Measurements from ENCODE around the gene ZNF738.
"Not testable (repeated sequence)": the region's sequence is repeated elsewhere in the genome, so short reads cannot be mapped to it uniquely, and the experiment has no call there.

ZNF738 gene

DNA sequence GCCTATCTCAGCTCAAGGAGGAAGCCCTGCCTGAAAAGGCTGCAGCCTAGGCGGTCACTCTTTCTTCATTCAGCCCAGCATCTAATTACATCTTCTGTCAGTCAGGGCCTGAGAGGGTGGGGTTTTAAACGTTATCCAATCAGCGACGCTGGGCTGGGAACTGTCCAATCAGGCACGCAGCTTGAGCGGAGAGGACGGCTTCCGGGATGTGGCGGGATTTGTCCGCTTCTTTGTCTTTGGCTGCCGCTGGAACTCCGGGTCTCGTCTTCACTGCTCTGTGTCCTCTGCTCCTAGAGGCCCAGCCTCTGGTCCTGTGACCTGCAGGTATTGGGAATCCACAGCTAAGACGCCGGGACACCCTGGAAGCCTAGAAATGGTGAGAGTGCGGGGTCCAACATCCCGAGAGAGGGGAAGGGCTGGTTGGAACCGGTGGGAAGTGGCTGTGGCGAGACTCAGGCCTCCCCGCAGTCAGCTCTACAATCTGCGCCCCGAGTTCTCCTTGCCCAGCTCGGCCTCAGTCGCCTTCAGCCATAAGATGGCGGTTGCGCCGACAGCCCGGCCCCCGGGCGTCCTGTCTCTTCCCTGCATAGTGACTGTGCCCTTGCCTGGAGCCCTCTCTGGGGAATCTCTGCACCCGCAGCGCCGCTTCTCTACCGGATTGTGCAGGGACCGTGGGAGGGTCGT, at the start of gene ZNF738:
Gene ZNF738, plus strand, starts transcription at position 233 of the 684 bp plus-strand sequence. Its CDS starts 141 bp downstream, at position 374.
- H3K36me3 ChIP-seq (ENCODE audit: insufficient read depth, low read length): peaks cover 37% of the 10 kb centered on the region
- H3K4me3 ChIP-seq: peak within 1 kb of the TSS; percentile 94
- H3K9me3 ChIP-seq (ENCODE audit: low read depth, low read length): peaks cover 2% of the 10 kb centered on the region
- peak; percentile 72 for DNase-seq (ENCODE audit: low read depth, low spot score)
- TF ChIP-seq POLR2AphosphoS5 (IDR thresholded peaks at IDR 0.05; ENCODE audit: borderline replicate concordance, low read depth, low read length) (peak; percentile 74), FOXP2 (optimal IDR thresholded peaks at IDR 0.05; ENCODE audit: control extremely low read depth, extremely low read length, insufficient read depth) (no peak)
- peak within 1 kb of the TSS; percentile 67 for H3K27ac ChIP-seq
- peak within 1 kb of the TSS; percentile 93 for H3K9ac ChIP-seq (ENCODE audit: insufficient read length)

DNA sequence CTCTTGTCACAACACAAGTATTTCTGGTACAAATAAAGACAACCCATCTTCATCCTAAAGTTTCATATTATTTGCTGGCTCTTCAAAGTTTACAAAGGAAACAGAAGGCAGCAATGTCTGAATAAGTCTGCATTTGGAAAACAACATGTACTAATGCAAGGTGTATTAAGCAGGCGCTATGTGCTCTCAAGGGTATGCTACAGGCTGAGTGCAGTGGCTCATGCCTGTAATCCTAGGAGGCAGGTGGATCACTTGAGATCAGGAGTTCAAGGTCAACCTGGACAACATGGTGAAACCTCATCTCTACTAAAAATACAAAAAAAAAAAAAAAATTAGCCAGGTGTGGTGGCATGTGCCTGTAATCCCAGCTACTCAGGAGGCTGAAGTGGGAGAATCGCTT, 46.0 kb upstream of the ZNF738 start:
- H3K27ac ChIP-seq; H3K9ac ChIP-seq (ENCODE audit: insufficient read length); H3K9me3 ChIP-seq (ENCODE audit: low read depth, low read length); DNase-seq (ENCODE audit: low read depth, low spot score); H3K4me3 ChIP-seq: not testable (repeated sequence)
- peaks cover 17% of the 10 kb centered on the region for H3K36me3 ChIP-seq (ENCODE audit: insufficient read depth, low read length)

DNA sequence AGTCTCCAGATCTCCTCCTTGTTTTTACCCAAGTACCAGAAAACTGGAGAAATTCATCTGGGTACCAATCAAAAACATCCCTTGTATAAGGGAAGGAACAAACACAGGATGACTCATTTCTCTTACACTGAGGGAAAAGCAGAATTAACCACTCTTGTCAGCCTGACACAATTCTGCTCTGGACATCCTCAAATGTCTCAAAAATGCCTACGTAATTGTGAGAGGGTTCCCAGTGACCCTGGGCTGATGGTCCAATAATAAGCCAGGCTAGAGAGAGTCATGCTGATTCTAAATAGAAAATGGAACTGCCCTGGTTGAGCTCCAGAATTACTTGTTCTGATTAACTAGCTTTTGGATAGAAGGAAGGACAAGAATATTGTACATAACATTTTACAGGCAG, 44.1 kb upstream of the ZNF738 start:
- no peak overlapping the region for H3K27ac ChIP-seq
- TF ChIP-seq EZH2 (IDR thresholded peaks at IDR 0.05): no peak
- TF ChIP-seq FOXP2 (optimal IDR thresholded peaks at IDR 0.05; ENCODE audit: control extremely low read depth, extremely low read length, insufficient read depth): no peak
- no peak for TF ChIP-seq POLR2AphosphoS5 (IDR thresholded peaks at IDR 0.05; ENCODE audit: borderline replicate concordance, low read depth, low read length)

DNA sequence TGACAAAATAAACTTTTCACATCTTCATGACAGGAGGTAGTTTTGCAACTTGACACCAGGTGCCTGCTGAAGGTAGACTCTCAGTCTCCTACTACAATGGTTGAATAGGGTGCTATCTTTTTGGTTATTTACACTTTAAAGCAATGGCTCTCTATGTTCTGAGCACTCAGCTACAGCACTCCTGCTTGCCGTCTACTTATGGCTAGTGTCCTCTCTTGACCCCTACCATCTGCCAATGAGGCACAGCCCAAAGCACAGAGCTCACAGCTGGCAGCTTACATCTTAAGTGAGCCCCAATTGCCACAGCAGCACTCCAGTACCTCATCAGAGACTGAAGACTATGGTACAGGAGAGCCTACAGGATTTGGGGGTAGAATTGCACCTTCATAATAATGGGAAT, 41.0 kb upstream of the ZNF738 start:
- no peaks in the 10 kb centered on the region; the same call in 1 of the 2 replicates for H3K36me3 ChIP-seq (ENCODE audit: insufficient read depth, low read length)
- TF ChIP-seq POLR2AphosphoS5 (IDR thresholded peaks at IDR 0.05; ENCODE audit: borderline replicate concordance, low read depth, low read length): no peak
- no peak for TF ChIP-seq FOXP2 (optimal IDR thresholded peaks at IDR 0.05; ENCODE audit: control extremely low read depth, extremely low read length, insufficient read depth)
- TF ChIP-seq EZH2 (IDR thresholded peaks at IDR 0.05): no peak
- no peak for DNase-seq (ENCODE audit: low read depth, low spot score)
- no peak overlapping the region for H3K4me3 ChIP-seq
- no peak overlapping the region for H3K9ac ChIP-seq (ENCODE audit: insufficient read length)
- H3K9me3 ChIP-seq (ENCODE audit: low read depth, low read length): no peaks in the 10 kb centered on the region
- no peak overlapping the region for H3K27ac ChIP-seq

More for the DNA sequence above, 44.1 kb upstream of the ZNF738 start:
- Histone ChIP-seq H3K9me3 (ENCODE audit: low read depth, low read length) (no peaks in the 10 kb centered on the region), H3K36me3 (ENCODE audit: insufficient read depth, low read length) (peaks cover 8% of the 10 kb centered on the region), H3K4me3 (no peak overlapping the region), H3K9ac (ENCODE audit: insufficient read length) (no peak overlapping the region)
- no peak for DNase-seq (ENCODE audit: low read depth, low spot score)

DNA sequence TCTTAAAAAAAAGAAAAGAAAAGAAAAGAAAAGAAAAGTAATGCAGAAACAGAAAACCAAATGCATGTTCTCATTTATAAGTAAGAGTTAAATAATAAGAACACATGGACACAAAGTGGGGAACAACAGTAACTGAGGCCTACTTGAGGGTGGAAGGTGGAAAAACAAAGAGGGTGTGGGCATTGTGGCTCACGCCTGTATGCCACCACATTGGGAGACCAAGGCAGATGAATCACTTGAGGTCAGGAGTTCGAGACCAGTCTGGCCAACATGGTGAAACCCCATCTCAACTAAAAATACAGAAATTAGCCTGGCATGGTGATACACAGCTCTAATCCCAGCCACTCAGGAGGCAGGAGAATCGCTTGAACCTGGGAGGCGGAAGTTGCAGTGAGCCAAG, 37.7 kb upstream of the ZNF738 start:
- TF ChIP-seq FOXP2 (optimal IDR thresholded peaks at IDR 0.05; ENCODE audit: control extremely low read depth, extremely low read length, insufficient read depth) (no peak), EZH2 (IDR thresholded peaks at IDR 0.05) (no peak), POLR2AphosphoS5 (IDR thresholded peaks at IDR 0.05; ENCODE audit: borderline replicate concordance, low read depth, low read length) (no peak)
- Histone ChIP-seq H3K4me3 (no peak overlapping the region), H3K9ac (ENCODE audit: insufficient read length) (no peak overlapping the region), H3K27ac (no peak overlapping the region), H3K9me3 (ENCODE audit: low read depth, low read length) (0 out of 2 replicates have a peak, but pooled peaks cover 1% of the 10 kb centered on the region), H3K36me3 (ENCODE audit: insufficient read depth, low read length) (peaks cover 5% of the 10 kb centered on the region)
- no peak for DNase-seq (ENCODE audit: low read depth, low spot score)

DNA sequence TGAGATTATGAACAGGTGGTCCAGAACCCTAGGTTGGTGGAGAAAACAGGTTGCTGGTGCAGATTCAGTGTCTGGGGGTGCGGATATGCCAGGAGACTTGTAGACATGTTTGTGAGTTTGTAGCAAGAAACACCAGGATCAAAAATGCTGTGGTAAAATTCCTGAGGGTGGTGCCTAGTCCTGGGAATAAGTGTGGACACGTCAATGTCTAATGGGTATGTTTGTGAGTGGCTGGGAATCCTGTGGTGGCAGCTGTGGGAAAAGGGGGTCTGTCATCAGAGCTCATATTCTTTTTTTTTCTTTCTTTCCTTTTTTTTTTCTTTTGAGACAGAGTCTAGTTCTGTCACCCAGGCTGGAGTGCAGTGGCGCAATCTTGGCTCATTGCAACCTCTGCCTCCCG, 36.8 kb upstream of the ZNF738 start:
- Histone ChIP-seq H3K9ac (ENCODE audit: insufficient read length) (no peak overlapping the region), H3K9me3 (ENCODE audit: low read depth, low read length) (0 out of 2 replicates have a peak, but pooled peaks cover 4% of the 10 kb centered on the region), H3K4me3 (no peak overlapping the region), H3K27ac (no peak overlapping the region), H3K36me3 (ENCODE audit: insufficient read depth, low read length) (peaks cover 11% of the 10 kb centered on the region)
- TF ChIP-seq POLR2AphosphoS5 (IDR thresholded peaks at IDR 0.05; ENCODE audit: borderline replicate concordance, low read depth, low read length) (no peak), EZH2 (IDR thresholded peaks at IDR 0.05) (no peak), FOXP2 (optimal IDR thresholded peaks at IDR 0.05; ENCODE audit: control extremely low read depth, extremely low read length, insufficient read depth) (no peak)
- DNase-seq (ENCODE audit: low read depth, low spot score): no peak

DNA sequence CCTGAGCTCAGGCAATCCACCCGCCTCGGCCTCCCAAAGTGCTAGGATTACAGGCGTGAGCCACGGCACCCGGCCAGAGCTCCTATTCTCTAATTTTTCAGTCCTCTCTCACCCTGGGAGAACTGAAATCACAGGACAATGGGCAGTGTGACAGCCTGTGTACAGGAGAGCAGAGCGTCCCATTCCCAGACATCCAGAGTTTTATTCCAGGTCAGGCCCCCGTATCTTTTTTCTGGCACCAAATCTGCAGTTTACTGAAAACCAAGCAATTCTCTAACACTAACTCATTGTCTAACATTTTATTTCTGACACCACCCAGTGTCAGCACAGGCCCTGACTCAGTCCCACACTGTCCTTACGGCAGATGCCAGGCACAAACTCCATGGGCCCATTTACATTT, 36.3 kb upstream of the ZNF738 start:
- H3K36me3 ChIP-seq (ENCODE audit: insufficient read depth, low read length): peaks cover 14% of the 10 kb centered on the region
- no peak for DNase-seq (ENCODE audit: low read depth, low spot score)
- H3K27ac ChIP-seq: no peak overlapping the region
- no peak overlapping the region for H3K9ac ChIP-seq (ENCODE audit: insufficient read length)
- no peak overlapping the region for H3K4me3 ChIP-seq
- no peak for TF ChIP-seq EZH2 (IDR thresholded peaks at IDR 0.05)
- TF ChIP-seq FOXP2 (optimal IDR thresholded peaks at IDR 0.05; ENCODE audit: control extremely low read depth, extremely low read length, insufficient read depth): no peak
- TF ChIP-seq POLR2AphosphoS5 (IDR thresholded peaks at IDR 0.05; ENCODE audit: borderline replicate concordance, low read depth, low read length): no peak
- H3K9me3 ChIP-seq (ENCODE audit: low read depth, low read length): 0 out of 2 replicates have a peak, but pooled peaks cover 4% of the 10 kb centered on the region

DNA sequence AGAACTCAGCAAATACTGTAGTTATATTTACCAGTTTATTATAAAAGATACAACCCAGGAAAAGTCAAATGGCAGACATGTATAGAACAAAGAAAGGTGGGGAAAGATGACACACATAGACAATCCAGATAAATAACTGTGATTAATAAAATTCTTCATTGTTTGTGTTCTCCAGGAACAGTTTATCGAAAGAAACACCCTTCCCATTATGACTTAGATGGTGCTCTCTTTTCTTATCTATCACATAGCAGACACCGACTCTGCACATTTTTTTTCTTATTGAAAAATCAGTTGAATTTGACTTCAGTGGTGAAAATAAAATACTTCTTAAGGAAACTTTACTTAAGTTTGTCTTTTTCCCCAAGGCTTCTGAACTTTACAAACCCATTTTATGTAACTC, 35.8 kb upstream of the ZNF738 start:
- 0 out of 2 replicates have a peak, but pooled peaks cover 4% of the 10 kb centered on the region for H3K9me3 ChIP-seq (ENCODE audit: low read depth, low read length)
- DNase-seq (ENCODE audit: low read depth, low spot score): no peak
- H3K4me3 ChIP-seq: no peak overlapping the region
- no peak overlapping the region for H3K9ac ChIP-seq (ENCODE audit: insufficient read length)
- H3K36me3 ChIP-seq (ENCODE audit: insufficient read depth, low read length): peaks cover 18% of the 10 kb centered on the region
- TF ChIP-seq EZH2 (IDR thresholded peaks at IDR 0.05) (no peak), FOXP2 (optimal IDR thresholded peaks at IDR 0.05; ENCODE audit: control extremely low read depth, extremely low read length, insufficient read depth) (no peak)
- H3K27ac ChIP-seq: no peak overlapping the region

DNA sequence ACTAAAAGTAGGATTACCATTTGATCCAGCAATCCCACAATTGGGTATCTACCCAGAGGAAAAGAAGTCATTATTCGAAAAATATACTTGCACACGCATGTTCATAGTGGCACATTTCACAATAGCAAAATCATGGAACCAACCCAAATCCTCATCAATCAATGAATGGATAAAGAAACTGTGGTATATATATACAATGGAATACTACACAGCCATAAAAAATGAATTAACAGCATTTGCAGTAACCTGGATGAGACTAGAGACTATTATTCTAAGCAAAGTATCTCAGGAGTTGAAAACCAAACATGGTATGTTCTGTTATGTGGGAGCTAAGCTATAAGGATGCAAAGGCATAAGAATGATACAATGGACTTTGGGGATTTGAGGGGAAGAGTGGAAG, 32.6 kb upstream of the ZNF738 start:
- Histone ChIP-seq H3K4me3 (no peak overlapping the region), H3K36me3 (ENCODE audit: insufficient read depth, low read length) (peaks cover 18% of the 10 kb centered on the region), H3K9ac (ENCODE audit: insufficient read length) (no peak overlapping the region), H3K27ac (no peak overlapping the region), H3K9me3 (ENCODE audit: low read depth, low read length) (0 out of 2 replicates have a peak, but pooled peaks cover 4% of the 10 kb centered on the region)
- TF ChIP-seq EZH2 (IDR thresholded peaks at IDR 0.05): no peak
- no peak for TF ChIP-seq POLR2AphosphoS5 (IDR thresholded peaks at IDR 0.05; ENCODE audit: borderline replicate concordance, low read depth, low read length)
- TF ChIP-seq FOXP2 (optimal IDR thresholded peaks at IDR 0.05; ENCODE audit: control extremely low read depth, extremely low read length, insufficient read depth): no peak
- DNase-seq (ENCODE audit: low read depth, low spot score): no peak
